ENCODE results near the gene ZNF541. TPM values are rescaled to one million over a fixed set of nuclear protein-coding genes. Genes with fewer than 3 reads are reported as not detected.
"Not testable (repeated sequence)": the region's sequence is repeated elsewhere in the genome, so short reads cannot be mapped to it uniquely, and the experiment has no call there.

Gene ZNF541
- total and polyA plus RNA-seq, 5 donors from 2014 or later = 0.07 to 0.52 (median 0.32) TPM; not detected in 1

DNA sequence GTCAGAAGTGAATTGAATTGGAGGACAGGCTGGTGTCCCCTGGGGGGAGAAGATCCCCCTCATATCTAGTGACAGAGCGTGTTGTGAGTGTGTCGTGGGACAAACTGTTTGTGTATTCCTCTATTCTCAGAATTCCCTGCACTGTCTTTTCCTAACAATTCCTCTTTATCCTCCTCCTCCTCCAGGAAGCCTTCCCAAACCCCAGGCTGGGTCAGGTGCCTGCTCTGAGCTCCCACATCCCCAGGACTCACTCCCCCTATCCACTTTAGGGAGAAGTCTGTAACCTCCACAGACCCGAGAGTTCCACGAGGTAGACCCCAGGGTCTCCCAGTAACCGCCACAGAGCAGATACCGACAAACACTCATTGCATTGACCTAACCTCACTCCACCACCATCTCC lies 20.9 kb upstream of the ZNF541 start:
- no peak overlapping the region for H3K4me3 Mint-ChIP-seq
- no peaks in the 10 kb centered on the region for H3K4me1 ChIP-seq (ENCODE audit: control insufficient read depth, insufficient read depth, low read length, poor library complexity, severe bottlenecking)
- no peak overlapping the region for H3K27ac ChIP-seq (ENCODE audit: insufficient read depth, low read length, poor library complexity, severe bottlenecking)
- no peaks in the 10 kb centered on the region for H3K36me3 Mint-ChIP-seq
- H3K4me3 ChIP-seq (ENCODE audit: low read depth, low read length) = no peak overlapping the region
- H3K27me3 ChIP-seq (ENCODE audit: control insufficient read depth, insufficient read depth, low read length) = no peaks in the 10 kb centered on the region
- no peaks in the 10 kb centered on the region for H3K9me3 ChIP-seq (ENCODE audit: control insufficient read depth in 2 of 2, low read length in 2 of 2)
- peaks cover 0 to 14% (median 3%) of the 10 kb centered on the region in 4 donors for H3K4me1 Mint-ChIP-seq
- DNase-seq = no peak
- peaks cover 19% of the 10 kb centered on the region for H3K27me3 Mint-ChIP-seq
- no peak for ATAC-seq (ENCODE audit: low read depth in 2 of 2)
- H3K27ac Mint-ChIP-seq = peak overlapping the region in 1 of 3 donors; percentile 31
- no peaks in the 10 kb centered on the region for H3K9me3 Mint-ChIP-seq
- no peaks in the 10 kb centered on the region for H3K36me3 ChIP-seq (ENCODE audit: control insufficient read depth, insufficient read depth, low read length)

DNA sequence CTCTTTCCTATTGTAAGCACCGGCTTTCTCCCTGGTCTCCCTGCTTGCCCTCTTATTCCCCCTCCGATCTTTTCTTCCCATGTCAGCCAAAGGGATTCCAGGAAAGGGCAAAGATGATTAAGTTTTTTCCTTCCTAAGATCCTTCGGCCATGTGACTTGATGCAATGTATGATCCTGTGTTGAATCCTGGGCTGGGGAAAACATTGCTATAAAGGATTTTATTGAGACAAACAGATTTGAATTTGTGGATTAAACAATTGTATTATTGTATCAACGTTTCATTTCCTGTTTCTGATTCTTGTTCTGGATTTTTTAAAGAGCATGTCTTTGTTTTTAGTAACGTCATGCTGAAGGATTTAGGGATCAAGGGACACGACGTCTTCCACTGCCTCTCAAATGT lies 16.9 kb upstream of the ZNF541 start:
- Mint-ChIP-seq H3K9me3 (peaks cover 0 to 6% (median 1%) of the 10 kb centered on the region in 7 donors), H3K27ac (no peak overlapping the region), H3K36me3 (no peaks in the 10 kb centered on the region)

DNA sequence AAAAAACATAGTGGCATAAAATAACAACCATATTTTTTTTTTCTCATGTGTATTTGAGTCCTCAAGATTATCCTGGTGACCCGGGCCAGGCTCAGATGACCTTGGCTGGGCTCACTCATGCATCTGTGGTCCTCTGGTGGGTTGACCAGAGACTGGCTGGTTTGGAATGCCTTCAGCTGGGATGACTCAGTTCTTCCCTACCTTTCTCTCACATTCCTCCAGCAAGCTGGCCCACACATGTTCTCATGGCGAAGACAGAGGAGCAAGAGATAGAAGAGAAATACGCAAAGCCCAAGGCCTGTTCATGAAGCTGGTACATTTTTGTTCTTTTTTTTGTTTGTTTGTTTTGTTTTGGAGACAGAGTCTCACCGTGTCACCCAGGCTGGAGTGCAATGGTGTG lies 14.3 kb upstream of the ZNF541 start:
- H3K4me1 Mint-ChIP-seq = peaks cover 4 to 10% (median 7%) of the 10 kb centered on the region in 4 donors
- H3K36me3 Mint-ChIP-seq = no peaks in the 10 kb centered on the region
- Histone ChIP-seq H3K4me1 (ENCODE audit: control insufficient read depth, insufficient read depth, low read length, poor library complexity, severe bottlenecking) (peaks cover 3% of the 10 kb centered on the region), H3K4me3 (ENCODE audit: low read depth, low read length) (no peak overlapping the region), H3K9me3 (ENCODE audit: control insufficient read depth in 2 of 2, low read length in 2 of 2) (peaks cover 4% of the 10 kb centered on the region in 2 experiments), H3K27ac (ENCODE audit: insufficient read depth, low read length, poor library complexity, severe bottlenecking) (no peak overlapping the region), H3K27me3 (ENCODE audit: control insufficient read depth, insufficient read depth, low read length) (no peaks in the 10 kb centered on the region), H3K36me3 (ENCODE audit: control insufficient read depth, insufficient read depth, low read length) (no peaks in the 10 kb centered on the region)
- H3K4me3 Mint-ChIP-seq = no peak overlapping the region
- no peak overlapping the region for H3K27ac Mint-ChIP-seq
- ATAC-seq (ENCODE audit: low read depth in 2 of 2) = no peak
- no peak for DNase-seq
- peaks cover 12% of the 10 kb centered on the region for H3K27me3 Mint-ChIP-seq
- peaks cover 0 to 6% (median 4%) of the 10 kb centered on the region in 7 donors for H3K9me3 Mint-ChIP-seq

More for the DNA sequence above, 16.9 kb upstream of the ZNF541 start:
- no peak for ATAC-seq (ENCODE audit: low read depth in 2 of 2)
- Histone ChIP-seq H3K36me3 (ENCODE audit: control insufficient read depth, insufficient read depth, low read length) (no peaks in the 10 kb centered on the region), H3K4me3 (ENCODE audit: low read depth, low read length) (no peak overlapping the region), H3K27ac (ENCODE audit: insufficient read depth, low read length, poor library complexity, severe bottlenecking) (no peak overlapping the region), H3K4me1 (ENCODE audit: control insufficient read depth, insufficient read depth, low read length, poor library complexity, severe bottlenecking) (no peaks in the 10 kb centered on the region), H3K27me3 (ENCODE audit: control insufficient read depth, insufficient read depth, low read length) (no peaks in the 10 kb centered on the region), H3K9me3 (ENCODE audit: control insufficient read depth in 2 of 2, low read length in 2 of 2) (peaks cover 4% of the 10 kb centered on the region in 2 experiments)
- peak overlapping the region in 1 of 4 donors; percentile 2 for H3K4me3 Mint-ChIP-seq
- DNase-seq = no peak
- H3K27me3 Mint-ChIP-seq = peaks cover 19% of the 10 kb centered on the region
- H3K4me1 Mint-ChIP-seq = no peaks in the 10 kb centered on the region

DNA sequence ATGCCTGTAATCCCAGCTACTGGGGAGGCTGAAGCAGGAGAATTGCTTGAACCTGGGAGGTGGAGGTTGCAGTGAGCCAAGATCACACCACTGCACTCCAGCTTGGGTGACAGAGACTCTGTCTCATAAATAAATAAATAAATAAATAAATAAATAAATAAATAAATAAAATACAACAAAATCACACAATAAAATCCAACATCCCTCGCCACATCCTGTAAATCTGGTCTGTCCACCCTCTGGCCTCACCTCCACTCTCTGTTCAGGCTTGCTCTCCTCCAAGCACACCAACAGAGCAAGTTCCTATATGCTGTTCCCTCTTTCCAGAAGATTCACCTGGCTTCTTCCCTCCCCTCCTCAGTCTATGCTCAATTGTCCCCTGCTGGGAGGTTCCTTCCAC lies 10.2 kb upstream of the ZNF541 start:
- DNase-seq; H3K27me3 ChIP-seq (ENCODE audit: control insufficient read depth, insufficient read depth, low read length); H3K36me3 ChIP-seq (ENCODE audit: control insufficient read depth, insufficient read depth, low read length); H3K27ac ChIP-seq (ENCODE audit: insufficient read depth, low read length, poor library complexity, severe bottlenecking); ATAC-seq (ENCODE audit: low read depth in 2 of 2); H3K9me3 Mint-ChIP-seq; H3K4me3 Mint-ChIP-seq; H3K27me3 Mint-ChIP-seq; H3K36me3 Mint-ChIP-seq; H3K4me3 ChIP-seq (ENCODE audit: low read depth, low read length); H3K9me3 ChIP-seq (ENCODE audit: control insufficient read depth in 2 of 2, low read length in 2 of 2): not testable (repeated sequence)
- Mint-ChIP-seq H3K4me1 (peaks cover 6 to 48% (median 15%) of the 10 kb centered on the region in 4 donors), H3K27ac (peak overlapping the region in 2 of 3 donors; percentile 59 to 63)
- peaks cover 30% of the 10 kb centered on the region for H3K4me1 ChIP-seq (ENCODE audit: control insufficient read depth, insufficient read depth, low read length, poor library complexity, severe bottlenecking)

DNA sequence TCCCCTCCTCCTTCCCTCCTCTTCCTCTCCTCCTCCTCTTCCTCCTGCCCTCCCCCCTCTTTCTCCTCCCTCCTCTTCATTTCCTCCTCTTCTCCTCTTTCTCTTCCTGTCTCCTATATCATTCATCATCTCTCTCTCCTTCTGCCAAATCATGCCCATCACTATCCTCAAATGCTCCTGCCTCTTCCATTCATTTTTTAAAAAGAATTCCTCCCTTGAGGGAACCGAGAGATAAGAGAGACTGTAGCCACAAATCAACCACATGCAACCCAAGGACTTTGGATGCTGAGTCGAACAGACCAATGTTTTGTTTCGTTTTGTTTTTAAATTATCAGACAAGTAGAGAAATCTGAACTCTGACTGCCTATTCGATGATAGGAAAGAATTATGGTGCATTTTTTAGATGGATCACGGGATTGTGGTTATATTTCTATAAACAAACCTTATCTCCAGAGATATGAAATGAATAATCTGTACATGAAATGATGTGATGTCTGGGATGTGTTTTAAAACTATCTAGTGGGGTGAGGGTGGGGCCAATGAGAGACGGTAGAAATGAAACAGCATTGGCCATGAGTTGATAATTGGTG lies 9.5 kb upstream of the ZNF541 start:
- Histone ChIP-seq H3K27me3 (ENCODE audit: control insufficient read depth, insufficient read depth, low read length) (no peaks in the 10 kb centered on the region), H3K27ac (ENCODE audit: insufficient read depth, low read length, poor library complexity, severe bottlenecking) (peak overlapping the region; percentile 55), H3K4me1 (ENCODE audit: control insufficient read depth, insufficient read depth, low read length, poor library complexity, severe bottlenecking) (peaks cover 36% of the 10 kb centered on the region), H3K36me3 (ENCODE audit: control insufficient read depth, insufficient read depth, low read length) (no peaks in the 10 kb centered on the region), H3K9me3 (ENCODE audit: control insufficient read depth in 2 of 2, low read length in 2 of 2) (peaks cover 4% of the 10 kb centered on the region in 2 experiments), H3K4me3 (ENCODE audit: low read depth, low read length) (no peak overlapping the region)
- DNase-seq (no peak), ATAC-seq (ENCODE audit: low read depth in 2 of 2) (no peak)
- Mint-ChIP-seq H3K27me3 (peaks cover 4% of the 10 kb centered on the region), H3K4me3 (peak overlapping the region; percentile 65 to 81 (median 74)), H3K27ac (peak overlapping the region; percentile 83 to 93 (median 88)), H3K36me3 (no peaks in the 10 kb centered on the region), H3K9me3 (peaks cover 0 to 6% (median 5%) of the 10 kb centered on the region in 7 donors), H3K4me1 (peaks cover 12 to 55% (median 21%) of the 10 kb centered on the region in 4 donors)

DNA sequence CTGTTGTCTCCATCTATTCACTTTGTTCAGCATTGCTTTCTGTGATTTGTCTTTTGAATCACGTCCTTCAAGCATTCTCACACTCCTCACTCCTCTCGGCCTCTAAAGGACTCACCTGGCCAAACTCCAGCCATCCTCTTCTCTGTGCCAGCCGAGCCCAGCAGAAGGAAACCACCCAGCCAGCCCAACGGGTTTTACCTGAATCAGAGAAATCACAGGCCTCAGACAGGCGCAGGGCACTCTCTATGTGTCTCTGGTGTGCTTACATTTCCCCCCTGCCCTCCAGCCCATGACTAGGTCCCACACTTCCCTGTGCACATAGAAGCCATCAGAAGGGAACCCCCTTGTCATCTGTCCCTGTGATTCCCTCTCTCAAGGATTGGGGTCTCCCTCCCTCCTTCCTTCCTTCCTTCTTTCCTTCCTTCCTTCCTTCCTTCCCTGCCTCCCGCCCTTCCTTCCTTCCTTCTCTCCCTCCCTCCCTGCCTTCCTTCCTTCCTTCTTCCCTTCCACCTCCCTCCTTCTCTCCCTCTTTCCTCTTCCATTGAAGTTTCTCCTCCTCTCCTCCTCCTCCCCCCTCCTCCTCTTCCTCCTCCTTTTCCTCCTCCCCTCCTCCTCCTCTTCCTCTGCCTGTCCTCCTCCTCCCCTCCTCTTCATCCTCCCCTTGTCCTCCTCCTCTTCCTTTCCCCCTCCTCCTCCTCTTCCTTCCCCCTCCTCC lies 8.8 kb upstream of the ZNF541 start:
- DNase-seq (no peak), ATAC-seq (ENCODE audit: low read depth in 2 of 2) (no peak)
- Mint-ChIP-seq H3K27ac (peak overlapping the region; percentile 77 to 88 (median 83)), H3K27me3 (peaks cover 4% of the 10 kb centered on the region), H3K36me3 (no peaks in the 10 kb centered on the region), H3K4me1 (peaks cover 16 to 62% (median 27%) of the 10 kb centered on the region in 4 donors), H3K4me3 (peak overlapping the region; percentile 21 to 81 (median 58)), H3K9me3 (peaks cover 0 to 6% (median 5%) of the 10 kb centered on the region in 7 donors)
- Histone ChIP-seq H3K9me3 (ENCODE audit: control insufficient read depth in 2 of 2, low read length in 2 of 2) (peaks cover 4% of the 10 kb centered on the region in 2 experiments), H3K27me3 (ENCODE audit: control insufficient read depth, insufficient read depth, low read length) (no peaks in the 10 kb centered on the region), H3K27ac (ENCODE audit: insufficient read depth, low read length, poor library complexity, severe bottlenecking) (peak overlapping the region; percentile 55), H3K36me3 (ENCODE audit: control insufficient read depth, insufficient read depth, low read length) (no peaks in the 10 kb centered on the region), H3K4me3 (ENCODE audit: low read depth, low read length) (no peak overlapping the region), H3K4me1 (ENCODE audit: control insufficient read depth, insufficient read depth, low read length, poor library complexity, severe bottlenecking) (peaks cover 43% of the 10 kb centered on the region)

DNA sequence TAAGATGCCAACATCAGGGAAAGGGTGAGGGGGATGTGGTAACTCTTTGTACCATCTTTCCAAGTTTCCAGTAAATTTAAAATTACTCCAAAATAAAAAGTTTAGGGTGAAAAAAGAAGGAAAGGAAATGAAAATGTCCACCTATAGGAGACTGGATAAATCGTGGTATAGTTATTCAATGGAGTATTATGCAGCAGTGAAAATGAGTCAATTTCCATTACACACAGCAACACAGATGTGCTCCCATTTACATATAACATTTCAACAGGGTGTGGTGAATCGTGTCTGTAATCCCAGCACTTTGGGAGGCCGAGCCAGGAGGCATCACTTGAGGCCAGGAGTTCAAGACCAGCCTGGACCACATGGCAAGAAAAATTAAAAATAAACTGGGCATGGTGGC lies 7.4 kb upstream of the ZNF541 start:
- Mint-ChIP-seq H3K27ac (peak overlapping the region in 2 of 3 donors; percentile 20 to 52), H3K4me3 (peak overlapping the region in 1 of 4 donors; percentile 15), H3K27me3 (peaks cover 10% of the 10 kb centered on the region), H3K36me3 (no peaks in the 10 kb centered on the region), H3K9me3 (peaks cover 0 to 5% (median 0%) of the 10 kb centered on the region in 7 donors), H3K4me1 (peaks cover 16 to 75% (median 33%) of the 10 kb centered on the region in 4 donors)
- ATAC-seq (ENCODE audit: low read depth in 2 of 2) = no peak
- no peak for DNase-seq
- no peaks in the 10 kb centered on the region for H3K36me3 ChIP-seq (ENCODE audit: control insufficient read depth, insufficient read depth, low read length)
- no peaks in the 10 kb centered on the region for H3K9me3 ChIP-seq (ENCODE audit: control insufficient read depth in 2 of 2, low read length in 2 of 2)
- H3K27me3 ChIP-seq (ENCODE audit: control insufficient read depth, insufficient read depth, low read length) = no peaks in the 10 kb centered on the region
- no peak overlapping the region for H3K4me3 ChIP-seq (ENCODE audit: low read depth, low read length)
- peaks cover 50% of the 10 kb centered on the region for H3K4me1 ChIP-seq (ENCODE audit: control insufficient read depth, insufficient read depth, low read length, poor library complexity, severe bottlenecking)
- no peak overlapping the region for H3K27ac ChIP-seq (ENCODE audit: insufficient read depth, low read length, poor library complexity, severe bottlenecking)

Measured in CD4-positive, CD25-positive, alpha-beta regulatory T cell (primary cell).